Measurements from ENCODE around the gene SLC27A5.
A peak's percentile ranks its signal among the peaks of the same experiment; 100 is the strongest.

Gene SLC27A5

DNA sequence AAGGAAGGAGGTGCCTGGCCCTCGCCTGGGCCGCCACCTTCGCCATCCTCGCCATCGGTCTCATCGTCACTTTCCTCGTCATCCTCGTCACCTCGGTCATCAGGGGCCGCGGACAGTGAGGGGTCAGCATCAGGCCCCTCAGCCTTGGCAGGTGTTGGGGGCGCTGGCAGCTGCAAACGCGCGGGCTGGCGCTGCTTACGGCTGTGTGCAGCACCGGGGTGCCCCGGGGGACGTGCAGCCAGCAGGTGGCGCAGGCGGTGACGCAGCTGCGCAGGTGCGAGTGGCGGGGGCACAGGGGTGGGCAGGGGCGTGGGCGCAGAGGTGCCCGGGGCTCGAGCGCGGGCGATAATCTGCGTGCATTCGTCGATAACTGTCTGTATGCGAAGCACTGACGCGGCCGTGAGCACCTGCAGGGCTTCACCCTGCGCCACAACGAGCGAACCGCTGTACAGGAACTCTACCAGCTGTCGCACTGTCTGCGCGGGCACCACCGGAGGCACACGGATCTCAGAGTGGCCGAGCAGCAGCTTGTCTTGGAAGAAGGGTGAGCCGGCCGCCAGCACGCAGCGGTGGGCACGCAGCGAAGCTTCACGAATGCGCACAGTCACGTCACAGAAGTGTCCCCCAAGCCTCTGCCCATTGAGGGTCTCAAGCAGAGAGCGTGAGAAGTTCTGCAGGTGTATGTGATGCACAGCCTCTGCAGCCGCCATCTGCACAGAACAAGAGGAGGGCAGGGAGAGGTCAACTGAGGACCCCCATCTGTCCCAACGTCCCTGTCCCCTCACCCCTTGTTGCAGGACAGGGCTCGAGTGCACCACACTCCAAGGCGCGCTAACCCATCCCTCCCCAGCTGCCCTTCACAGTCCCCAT, 5.4 kb upstream of the SLC27A5 start:
- H3K4me3 ChIP-seq (ENCODE audit: low read depth, low read length) = no peak overlapping the region; the same call in 1 of the 2 replicates
- TF ChIP-seq, protein P1, sequence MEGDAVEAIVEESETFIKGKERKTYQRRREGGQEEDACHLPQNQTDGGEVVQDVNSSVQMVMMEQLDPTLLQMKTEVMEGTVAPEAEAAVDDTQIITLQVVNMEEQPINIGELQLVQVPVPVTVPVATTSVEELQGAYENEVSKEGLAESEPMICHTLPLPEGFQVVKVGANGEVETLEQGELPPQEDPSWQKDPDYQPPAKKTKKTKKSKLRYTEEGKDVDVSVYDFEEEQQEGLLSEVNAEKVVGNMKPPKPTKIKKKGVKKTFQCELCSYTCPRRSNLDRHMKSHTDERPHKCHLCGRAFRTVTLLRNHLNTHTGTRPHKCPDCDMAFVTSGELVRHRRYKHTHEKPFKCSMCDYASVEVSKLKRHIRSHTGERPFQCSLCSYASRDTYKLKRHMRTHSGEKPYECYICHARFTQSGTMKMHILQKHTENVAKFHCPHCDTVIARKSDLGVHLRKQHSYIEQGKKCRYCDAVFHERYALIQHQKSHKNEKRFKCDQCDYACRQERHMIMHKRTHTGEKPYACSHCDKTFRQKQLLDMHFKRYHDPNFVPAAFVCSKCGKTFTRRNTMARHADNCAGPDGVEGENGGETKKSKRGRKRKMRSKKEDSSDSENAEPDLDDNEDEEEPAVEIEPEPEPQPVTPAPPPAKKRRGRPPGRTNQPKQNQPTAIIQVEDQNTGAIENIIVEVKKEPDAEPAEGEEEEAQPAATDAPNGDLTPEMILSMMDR (IDR thresholded peaks at IDR 0.05; ENCODE audit: insufficient read depth, low read length, missing control alignments) = no peak
- CTCF ChIA-PET = interaction anchor here (1.0 to 9.3 kb wide), 8 partner anchors 16 to 63 kb away, joined by 3 to 109 read pairs (median 24); partner anchors contain the start of genes CHMP2A and TRIM28
- POLR2A ChIA-PET = no interaction called here
- DNase-seq (ENCODE audit: low read depth, low spot score) = no peak

DNA sequence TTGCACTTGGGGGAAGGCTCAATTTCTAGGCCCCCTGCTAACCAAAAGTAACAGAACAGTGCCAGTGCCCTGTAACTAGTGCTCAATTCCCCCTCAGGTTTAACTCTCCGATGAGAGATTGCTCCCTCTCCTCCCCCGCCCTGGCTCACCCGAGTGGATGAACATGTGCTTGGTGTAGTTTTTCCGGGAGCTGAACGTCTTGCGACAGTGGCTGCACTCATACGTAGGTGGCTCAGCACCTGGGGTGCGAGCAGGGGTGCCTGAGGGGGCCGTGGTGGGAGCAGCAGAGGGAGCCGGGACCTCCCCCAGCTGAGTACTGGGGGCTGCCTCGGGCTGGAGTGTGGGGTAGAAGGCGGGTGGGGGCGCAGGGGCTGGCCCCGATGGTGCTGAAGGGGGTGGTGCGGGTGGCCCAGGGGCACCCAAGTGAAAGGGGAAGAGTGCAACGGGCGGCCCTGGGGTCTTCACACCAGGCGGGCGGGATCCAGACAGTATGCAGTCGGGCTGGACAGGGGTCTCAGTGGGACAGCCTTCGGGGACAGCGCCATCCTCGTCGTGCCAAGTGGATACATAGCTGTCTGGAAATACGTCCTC, 4.5 kb upstream of the SLC27A5 start:
- TF ChIP-seq, protein P1 (IDR thresholded peaks at IDR 0.05; ENCODE audit: insufficient read depth, low read length, missing control alignments) = no peak
- CTCF ChIA-PET = interaction anchor here (1.0 to 9.3 kb wide), 4 partner anchors 12 to 64 kb away, joined by 3 to 109 read pairs (median 6); partner anchors contain the start of gene TRIM28
- no peak overlapping the region for H3K4me3 ChIP-seq (ENCODE audit: low read depth, low read length)
- POLR2A ChIA-PET = no interaction called here
- no peak for DNase-seq (ENCODE audit: low read depth, low spot score)

DNA sequence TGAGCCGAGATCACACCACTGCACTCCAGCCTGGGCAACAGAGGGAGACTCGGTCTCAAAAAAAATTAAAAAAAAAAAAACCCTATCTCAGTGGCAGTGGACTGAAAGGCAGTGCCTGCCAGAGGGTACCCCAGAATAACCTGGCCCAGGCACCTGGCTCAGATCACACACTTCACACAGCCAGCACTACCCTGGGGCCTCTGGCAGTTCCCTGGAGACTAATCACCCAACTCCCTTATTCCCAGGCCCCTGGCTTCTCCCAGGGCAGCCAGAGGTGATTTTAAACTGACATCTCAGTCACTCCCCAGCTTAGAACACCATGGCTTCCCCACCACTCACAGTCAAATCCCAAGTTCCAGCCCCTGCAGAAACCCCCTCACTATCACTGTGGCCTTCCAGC, 3.5 kb upstream of the SLC27A5 start:
- POLR2A ChIA-PET = interaction anchor here (0.8 kb wide), 1 partner anchor 53 kb away, joined by 3 read pairs; no protein-coding TSS in a partner anchor
- CTCF ChIA-PET = interaction anchor here (1.6 to 9.3 kb wide), 5 partner anchors 13 to 65 kb away, joined by 4 to 109 read pairs (median 8); no protein-coding TSS in a partner anchor
- H3K4me3 ChIP-seq (ENCODE audit: low read depth, low read length) = no peak overlapping the region
- DNase-seq (ENCODE audit: low read depth, low spot score) = no peak
- TF ChIP-seq, protein P1 (IDR thresholded peaks at IDR 0.05; ENCODE audit: insufficient read depth, low read length, missing control alignments) = no peak

DNA sequence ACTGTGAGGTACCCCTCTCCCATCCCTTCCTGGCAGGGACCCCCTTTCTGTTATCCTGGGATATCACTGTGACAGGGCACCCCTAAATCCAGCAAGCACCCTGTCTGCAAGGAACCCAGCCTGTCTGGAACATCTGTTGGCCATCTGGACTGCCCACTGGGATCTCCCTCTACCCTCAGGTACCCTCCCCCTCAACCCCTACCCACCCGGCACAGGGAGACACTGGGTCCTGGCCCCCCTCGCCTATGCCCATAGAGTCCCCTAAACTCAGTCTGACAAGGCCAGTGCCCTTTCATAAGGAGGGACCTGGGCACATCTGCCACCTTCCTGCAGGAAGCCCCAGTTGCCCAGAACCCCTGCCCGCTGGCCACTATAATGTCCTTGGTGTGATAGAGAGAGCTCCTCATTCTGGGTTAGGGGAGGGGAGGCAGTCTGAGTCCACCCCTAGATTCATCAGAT, 2.8 kb upstream of the SLC27A5 start:
- no peak for DNase-seq (ENCODE audit: low read depth, low spot score)
- CTCF ChIA-PET = interaction anchor here (0.6 to 9.3 kb wide), 15 partner anchors 8 to 66 kb away, joined by 3 to 109 read pairs (median 4); partner anchors contain the start of gene TRIM28
- TF ChIP-seq, protein P1 (IDR thresholded peaks at IDR 0.05; ENCODE audit: insufficient read depth, low read length, missing control alignments) = no peak
- H3K4me3 ChIP-seq (ENCODE audit: low read depth, low read length) = peak overlapping the region; percentile 50
- POLR2A ChIA-PET = interaction anchor here (0.6 to 1.1 kb wide), 2 partner anchors 29 to 60 kb away, joined by 3 read pairs; partner anchors contain the start of gene TRIM28

DNA sequence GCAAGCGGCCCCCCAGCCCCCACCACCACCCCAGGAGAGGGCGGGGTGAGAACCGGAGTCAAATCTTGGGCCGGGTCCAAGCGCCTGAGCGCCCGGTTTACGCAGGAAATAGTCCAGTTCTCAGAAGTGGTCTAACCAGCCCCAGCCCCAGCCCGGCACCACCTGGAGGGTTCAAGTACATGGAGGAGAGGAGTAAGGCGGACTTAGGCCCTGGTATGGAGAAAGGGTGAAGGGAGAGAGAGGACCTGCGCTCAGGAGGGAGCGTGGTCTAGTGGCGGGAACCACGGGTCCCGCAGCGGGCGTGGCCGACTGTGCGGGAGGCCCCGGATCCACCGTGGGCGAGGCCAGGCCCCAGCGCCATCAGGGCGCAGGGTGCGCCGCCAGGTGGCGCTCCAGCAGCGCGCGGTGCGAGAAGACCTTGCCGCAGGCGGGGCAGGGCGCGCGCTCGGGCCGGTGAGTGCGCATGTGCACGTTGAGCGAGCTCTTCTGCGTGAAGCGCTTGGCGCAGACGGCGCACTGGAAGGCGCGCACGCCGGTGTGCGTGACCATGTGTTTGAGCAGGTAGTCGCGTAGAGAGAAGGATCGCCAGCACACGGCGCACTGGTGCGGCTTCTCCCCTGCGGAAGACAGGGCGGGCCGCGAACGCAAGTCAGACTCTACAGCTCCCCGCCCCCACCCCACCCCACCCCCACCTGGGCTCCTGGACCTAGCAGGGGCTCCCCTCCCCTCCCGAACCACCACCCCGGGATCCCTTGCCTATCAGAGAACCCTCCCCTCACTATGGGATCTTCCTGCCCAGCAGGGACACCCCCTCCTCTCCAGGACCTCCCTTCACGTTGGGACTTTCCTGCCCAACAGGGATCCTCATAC, 2.1 kb upstream of the SLC27A5 start:
- ChIA-PET POLR2A (interaction anchor here (0.6 to 1.1 kb wide), 3 partner anchors 15 to 61 kb away, joined by 3 read pairs; partner anchors contain the start of gene TRIM28), CTCF (interaction anchor here (0.6 to 9.3 kb wide), 16 partner anchors 7 to 67 kb away, joined by 3 to 109 read pairs (median 4); partner anchors contain the start of genes TRIM28 and ZBTB45)
- TF ChIP-seq, protein P1 (IDR thresholded peaks at IDR 0.05; ENCODE audit: insufficient read depth, low read length, missing control alignments) = peak; percentile 80
- no peak for DNase-seq (ENCODE audit: low read depth, low spot score)
- peak overlapping the region; percentile 50 for H3K4me3 ChIP-seq (ENCODE audit: low read depth, low read length)
